HepG2 (cell line): ENCODE results near the gene SCP2. TPM values are rescaled to one million over a fixed set of nuclear protein-coding genes. Genes with fewer than 3 reads are reported as not detected.
A peak's percentile ranks its signal among the peaks of the same experiment; 100 is the strongest.

Experiments
- ATAC-seq: fragments of 200-7000 bp; cut with Tn5 transposase; 3 replicates; pipeline ENCODE4 v1.9.1; 2020; ENCODE audit warnings: mild to moderate bottlenecking, moderate library complexity
- Bru-seq: library from RNA; stranded (reverse); fragments of 400-500 nt; gene quantifications from one replicate; lab custom pipeline; 2021; lab: Mats Ljungman, UMichigan
- BruChase-seq, 2 experiments: library from RNA; stranded (reverse); fragments of 400-500 nt; gene quantifications; one replicate each; lab custom pipeline; 2021; lab: Mats Ljungman, UMichigan
- BruUV-seq: library from RNA; stranded (reverse); fragments of 400-500 nt; replicated peaks from 2 replicates; lab custom pipeline; 2021; lab: Mats Ljungman, UMichigan
- CTCF ChIA-PET: fragments of 300-600 bp; formaldehyde crosslinking; extraction: SDS; loops from one replicate; lab custom pipeline; 2021; ENCODE audit warnings: low total read pairs, inconsistent platforms, low intra/inter-chr PET ratio; lab: Yijun Ruan, JAX
- POLR2A ChIA-PET: fragments of 350-600 bp; sonication (Branson Sonifier 250); formaldehyde crosslinking; loops from one replicate; lab custom pipeline; 2020; ENCODE audit warnings: antibody characterized with exemption, inconsistent platforms; lab: Yijun Ruan, JAX
- DNase-seq: peaks from one replicate; pipeline ENCODE4 v3.0.0-alpha.2; 2015; ENCODE audit warnings: low spot score
- FAIRE-seq: peaks from 3 replicates; lab custom pipeline; 2011; peaks lifted over from hg19 to GRCh38; lab: Jason Lieb, UNC
- H2AFZ ChIP-seq: one replicate; pipeline ENCODE4 v1.6.1; 2011; ENCODE audit warnings: low read length, inconsistent platforms
- H3K27ac ChIP-seq: fragments of 300-600 bp; 3 replicates; pipeline ENCODE4 v1.8.0; 2011; ENCODE audit warnings: mixed run types, mild to moderate bottlenecking, mixed read lengths, low read length, inconsistent platforms; ENCODE audit not compliant: insufficient read depth; ENCODE audit errors: extremely low read length
- H3K27me3 ChIP-seq, 2 experiments: fragments of 200-600 bp in 1 of 2; 2 replicates in 1 of 2; 3 replicates in 1 of 2; pipeline versions ENCODE4 v1.6.0 to v1.8.0; 2011; ENCODE audit warnings: low read length in 2 of 2, mild to moderate bottlenecking in 2 of 2, moderate library complexity in 2 of 2, inconsistent platforms in 1 of 2; ENCODE audit not compliant: insufficient read depth in 2 of 2, control insufficient read depth in 1 of 2
- H3K36me3 ChIP-seq, 2 experiments: fragments of 200-600 bp in 1 of 2; replicated peaks in 1 of 2; 2 replicates in 1 of 2; 3 replicates in 1 of 2; pipeline versions ENCODE4 v1.5.1 to v1.8.0; 2011; ENCODE audit warnings: low read length in 2 of 2, inconsistent platforms in 1 of 2; ENCODE audit not compliant: insufficient read depth in 2 of 2, control insufficient read depth in 1 of 2
- H3K4me1 ChIP-seq: 2 replicates; pipeline ENCODE4 v1.5.1; 2012; ENCODE audit warnings: low read length, inconsistent platforms; ENCODE audit not compliant: insufficient read depth
- H3K4me2 ChIP-seq: 2 replicates; pipeline ENCODE4 v1.6.0; 2011; ENCODE audit warnings: low read depth, low read length, inconsistent platforms
- H3K4me3 ChIP-seq, 3 experiments: fragments of 200-600 bp in 1 of 3; sonication (generic), shearing (Covaris generic) in 1 of 3; replicated peaks in 1 of 3; 2 replicates each; pipeline ENCODE4 v1.5.1; 2011 to 2016; ENCODE audit warnings: low read length in 3 of 3, inconsistent platforms in 2 of 3, low read depth in 2 of 3, mild to moderate bottlenecking in 2 of 3, control low read depth in 1 of 3, mixed read lengths in 1 of 3; ENCODE audit not compliant: insufficient read depth in 1 of 3
- H3K79me2 ChIP-seq: one replicate; pipeline ENCODE4 v1.6.1; 2011; ENCODE audit warnings: low read length, inconsistent platforms; ENCODE audit not compliant: insufficient read depth
- H3K9ac ChIP-seq: 2 replicates; pipeline ENCODE4 v1.6.0; 2011; ENCODE audit warnings: mild to moderate bottlenecking, low read depth, low read length, inconsistent platforms; ENCODE audit not compliant: insufficient read depth
- H3K9me3 ChIP-seq: 2 replicates; pipeline ENCODE4 v1.5.1; 2012; ENCODE audit warnings: mild to moderate bottlenecking, low read length
- H4K20me1 ChIP-seq: 2 replicates; pipeline ENCODE4 v1.6.0; 2011; ENCODE audit warnings: inconsistent platforms, mild to moderate bottlenecking, low read length, moderate library complexity; ENCODE audit not compliant: insufficient read depth
- NCOA1 ChIP-seq: sonication (generic); formaldehyde crosslinking; IDR thresholded peaks from 2 replicates; pipeline ENCODE4 v1.9.0; 2021; ENCODE audit warnings: missing genetic modification reagents
- SMARCC2 ChIP-seq: fragments of 450-650 bp; IDR thresholded peaks from 2 replicates; pipeline ENCODE4 v1.6.1; 2017; ENCODE audit warnings: antibody characterized with exemption, mild to moderate bottlenecking
- ZBTB2 ChIP-seq: sonication (generic); formaldehyde crosslinking; IDR thresholded peaks from 2 replicates; pipeline ENCODE4 v1.8.0; 2022; ENCODE audit warnings: low read depth, missing genetic modification reagents
- ZNF543 ChIP-seq: sonication (generic); formaldehyde crosslinking; IDR thresholded peaks from 2 replicates; pipeline ENCODE4 v1.4.0; 2020; ENCODE audit warnings: mild to moderate bottlenecking, missing genetic modification reagents
- ZNF597 ChIP-seq: sonication (generic); formaldehyde crosslinking; IDR thresholded peaks from 2 replicates; pipeline ENCODE4 v1.5.0; 2020; ENCODE audit warnings: missing genetic modification reagents
- WGBS: methylation state at CpG from one replicate; pipeline ENCODE4 v1.1.6; 2017; ENCODE audit warnings: low lambda C conversion rate; 5-methylcytosine and 5-hydroxymethylcytosine counted together
- in situ Hi-C: cut with HindIII; loops from 2 replicates; pipeline ENCODE4 v1.10.0; 2017; ENCODE audit warnings: low pct_unique_long_range_greater_than_20kb; ENCODE audit not compliant: extremely low pct_ligation_motif_present
- intact Hi-C: fragments of 100-400 bp; cut with micrococcal nuclease; formaldehyde crosslinking; loops from one replicate; pipeline ENCODE4 v1.10.0; 2022; ENCODE audit not compliant: unreplicated experiment
- long read RNA-seq, 2 experiments: library from RNA in 1 of 2; library from polyadenylated mRNA in 1 of 2; stranded (forward) in 1 of 2; unstranded in 1 of 2; transcript quantifications; one replicate each; pipeline ENCODE4 v2.0.0, GENCODE V29; 2019 to 2022
- polyA minus RNA-seq, 3 experiments: library from RNA; depleted of rRNA, polyadenylated mRNA; stranded (reverse); fragments of >200 nt; gene quantifications; 2 replicates each; pipeline ENCODE4 v1.2.3, GENCODE V29; 2011; ENCODE audit warnings: low replicate concordance in 1 of 3
- polyA plus RNA-seq, 8 experiments: library from polyadenylated mRNA; depleted of rRNA in 3 of 8; stranded (reverse) in 7 of 8; unstranded in 1 of 8; fragments of >200 nt; fragmentation: Illumina TruSeq in 4 of 8; extraction: Trizol in 4 of 8; gene quantifications; 2 replicates each; pipeline versions ENCODE4 v1.2.1 to v1.2.3, GENCODE V29; 2011 to 2016; ENCODE audit warnings: low read depth in 4 of 8, missing spikeins in 1 of 8, mixed read lengths in 1 of 8; ENCODE audit not compliant: insufficient read depth in 1 of 8
- total RNA-seq, 5 experiments: library from RNA; depleted of rRNA; stranded (reverse); fragments of >200 nt; fragmentation: Illumina TruSeq; extraction: Trizol; gene quantifications; 2 replicates each; pipeline ENCODE4 v1.2.3, GENCODE V29; 2016; ENCODE audit warnings: low read depth in 1 of 5
- TF ChIP-seq, protein P1 (sequence below), 2 experiments: sonication (generic) in 1 of 2; formaldehyde crosslinking in 1 of 2; IDR thresholded peaks; 2 replicates each; pipeline versions ENCODE4 v1.4.0 to v1.6.1; 2016 to 2020; ENCODE audit warnings: borderline replicate concordance in 1 of 2, low read depth in 1 of 2, mild to moderate bottlenecking in 1 of 2, missing genetic modification reagents in 1 of 2

Gene SCP2, protein sequence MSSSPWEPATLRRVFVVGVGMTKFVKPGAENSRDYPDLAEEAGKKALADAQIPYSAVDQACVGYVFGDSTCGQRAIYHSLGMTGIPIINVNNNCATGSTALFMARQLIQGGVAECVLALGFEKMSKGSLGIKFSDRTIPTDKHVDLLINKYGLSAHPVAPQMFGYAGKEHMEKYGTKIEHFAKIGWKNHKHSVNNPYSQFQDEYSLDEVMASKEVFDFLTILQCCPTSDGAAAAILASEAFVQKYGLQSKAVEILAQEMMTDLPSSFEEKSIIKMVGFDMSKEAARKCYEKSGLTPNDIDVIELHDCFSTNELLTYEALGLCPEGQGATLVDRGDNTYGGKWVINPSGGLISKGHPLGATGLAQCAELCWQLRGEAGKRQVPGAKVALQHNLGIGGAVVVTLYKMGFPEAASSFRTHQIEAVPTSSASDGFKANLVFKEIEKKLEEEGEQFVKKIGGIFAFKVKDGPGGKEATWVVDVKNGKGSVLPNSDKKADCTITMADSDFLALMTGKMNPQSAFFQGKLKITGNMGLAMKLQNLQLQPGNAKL
- total RNA-seq (2016; rRNA removed; fragmentation: Illumina TruSeq; extraction: Trizol) (133 and 215 TPM in 2 replicates), polyA plus RNA-seq (2011; rRNA removed) (45.6 and 59.0 TPM in 2 replicates), polyA minus RNA-seq (2011; rRNA and poly(A)+ RNA removed; ENCODE audit: low replicate concordance) (12.4 and 19.8 TPM in 2 replicates), Bru-seq, nascent RNA (percentile 57 among the genes with signal in this experiment), BruChase-seq, experiment 1, labeled RNA remaining after a 6-hour chase (percentile 57 among the genes with signal in this experiment), BruChase-seq, experiment 2, labeled RNA remaining after a 2-hour chase (percentile 52 among the genes with signal in this experiment)
- total RNA-seq (2016; cell fraction: cytosol; rRNA removed; fragmentation: Illumina TruSeq; extraction: Trizol; ENCODE audit: low read depth): 13.3 and 15.9 TPM in 2 replicates
- total RNA-seq (2016; cell fraction: insoluble cytoplasmic fraction; rRNA removed; fragmentation: Illumina TruSeq; extraction: Trizol): 133 and 225 TPM in 2 replicates
- total RNA-seq (2016; cell fraction: membrane; rRNA removed; fragmentation: Illumina TruSeq; extraction: Trizol): 33.4 and 38.1 TPM in 2 replicates
- total RNA-seq (2016; cell fraction: nucleus; rRNA removed; fragmentation: Illumina TruSeq; extraction: Trizol): 54.5 and 57.0 TPM in 2 replicates
- 21.7 and 41.8 TPM in 2 replicates for polyA plus RNA-seq (2011; cell fraction: cytosol; rRNA removed)
- 11.2 and 21.2 TPM in 2 replicates for polyA plus RNA-seq (2011; cell fraction: nucleus; rRNA removed)
- 88.5 and 194 TPM in 2 replicates for polyA plus RNA-seq (2012)
- 12.4 and 13.4 TPM in 2 replicates for polyA plus RNA-seq (2016; cell fraction: cytosol; fragmentation: Illumina TruSeq; extraction: Trizol; ENCODE audit: low read depth)
- 220 and 248 TPM in 2 replicates for polyA plus RNA-seq (2016; cell fraction: insoluble cytoplasmic fraction; fragmentation: Illumina TruSeq; extraction: Trizol; ENCODE audit: low read depth)
- polyA plus RNA-seq (2016; cell fraction: membrane; fragmentation: Illumina TruSeq; extraction: Trizol; ENCODE audit: low read depth): 28.4 and 29.4 TPM in 2 replicates
- 75.9 and 81.4 TPM in 2 replicates for polyA plus RNA-seq (2016; cell fraction: nucleus; fragmentation: Illumina TruSeq; extraction: Trizol; ENCODE audit: insufficient read depth, low read depth)
- polyA minus RNA-seq (2011; cell fraction: cytosol; rRNA and poly(A)+ RNA removed): 30.3 and 35.0 TPM in 2 replicates
- 32.4 and 42.5 TPM in 2 replicates for polyA minus RNA-seq (2011; cell fraction: nucleus; rRNA and poly(A)+ RNA removed)
- long read RNA-seq, experiment 1, transcript SCP2-203 (16 exons, 2,811 nt): minor isoform, 31 of 141 reads
- long read RNA-seq, experiment 1, transcript SCP2-207 (5 exons, 894 nt): major isoform, 90 of 141 reads
- long read RNA-seq, experiment 1, partial matches to known transcripts: 11 of 141 reads
- long read RNA-seq, experiment 1, other reads (novel, unspliced or antisense): 5 of 141 reads
- long read RNA-seq, experiment 2, transcript SCP2-203 (16 exons, 2,811 nt): minor isoform, 11 of 78 reads
- long read RNA-seq, experiment 2, transcript SCP2-207 (5 exons, 894 nt): major isoform, 21 of 78 reads
- long read RNA-seq, experiment 2, partial matches to known transcripts: 43 of 78 reads
- long read RNA-seq, experiment 2, other reads (novel, unspliced or antisense): 2 of 78 reads

GRCh38 chr1:52927212-52928014 is at the start of gene SCP2:
Gene SCP2, plus strand, starts transcription at chr1:52927276. Its CDS starts 121 bp downstream, at chr1:52927397.
- no peak for FAIRE-seq
- in situ Hi-C loops: no loop called here
- H3K4me1 ChIP-seq: peaks cover 58% of the 10 kb centered on the region
- ChIA-PET CTCF (no interaction called here), POLR2A (interaction anchor here (0.6 to 2.3 kb wide), 10 partner anchors 10 to 294 kb away, joined by 3 to 9 read pairs (median 4); partner anchors contain the start of gene ZYG11B)
- H3K27me3 ChIP-seq: no peaks in the 10 kb centered on the region
- H3K79me2 ChIP-seq: peaks cover 12% of the 10 kb centered on the region
- WGBS: under 1% methylated on average over 33 of the region's 65 CpGs
- peak within 1 kb of the TSS; percentile 85 for H3K9ac ChIP-seq
- peak within 1 kb of the TSS; percentile 99 for H3K4me2 ChIP-seq
- ATAC-seq: peak; percentile 90
- H2AFZ ChIP-seq: peak within 1 kb of the TSS; percentile 61
- intact Hi-C loops: loop anchor here (10.0 kb wide), 1 partner anchor 223 kb away; no protein-coding TSS in a partner anchor
- BruUV-seq: no TSS peak
- H3K4me3 ChIP-seq: peak within 1 kb of the TSS; percentile 86 to 95 (median 92)
- H3K9me3 ChIP-seq: no peaks in the 10 kb centered on the region
- peak within 1 kb of the TSS; percentile 79 for H3K27ac ChIP-seq
- H3K36me3 ChIP-seq: no peaks in the 10 kb centered on the region
- peak; percentile 51 for DNase-seq
- no peaks in the 10 kb centered on the region for H4K20me1 ChIP-seq
- TF ChIP-seq ZBTB2 (0 out of 2 replicates have a peak, but pooled peaks have one; percentile 37), SMARCC2 (no peak), NCOA1 (CRISPR knock-in tag) (0 out of 2 replicates have a peak, but pooled peaks have one; percentile 61), ZNF597 (no peak), ZNF543 (CRISPR knock-in tag) (no peak)
- TF ChIP-seq, protein P1, sequence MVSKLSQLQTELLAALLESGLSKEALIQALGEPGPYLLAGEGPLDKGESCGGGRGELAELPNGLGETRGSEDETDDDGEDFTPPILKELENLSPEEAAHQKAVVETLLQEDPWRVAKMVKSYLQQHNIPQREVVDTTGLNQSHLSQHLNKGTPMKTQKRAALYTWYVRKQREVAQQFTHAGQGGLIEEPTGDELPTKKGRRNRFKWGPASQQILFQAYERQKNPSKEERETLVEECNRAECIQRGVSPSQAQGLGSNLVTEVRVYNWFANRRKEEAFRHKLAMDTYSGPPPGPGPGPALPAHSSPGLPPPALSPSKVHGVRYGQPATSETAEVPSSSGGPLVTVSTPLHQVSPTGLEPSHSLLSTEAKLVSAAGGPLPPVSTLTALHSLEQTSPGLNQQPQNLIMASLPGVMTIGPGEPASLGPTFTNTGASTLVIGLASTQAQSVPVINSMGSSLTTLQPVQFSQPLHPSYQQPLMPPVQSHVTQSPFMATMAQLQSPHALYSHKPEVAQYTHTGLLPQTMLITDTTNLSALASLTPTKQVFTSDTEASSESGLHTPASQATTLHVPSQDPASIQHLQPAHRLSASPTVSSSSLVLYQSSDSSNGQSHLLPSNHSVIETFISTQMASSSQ (IDR thresholded peaks at IDR 0.05; ENCODE audit: low read depth): no peak
- TF ChIP-seq, protein P1 (CRISPR knock-in tag; IDR thresholded peaks at IDR 0.05; ENCODE audit: borderline replicate concordance): no peak
